ENCODE results near the gene ZFP64. TPM values are rescaled to one million over a fixed set of nuclear protein-coding genes. Genes with fewer than 3 reads are reported as not detected.

Gene ZFP64
- total RNA-seq, 1 experiment from 2014 or later, result 18.4 TPM

GRCh38 chr20:52178691-52179090 lies 12.9 kb downstream of the ZFP64 start:
- DNase-seq (ENCODE audit: low read depth, low spot score) (no peak), ATAC-seq (no peak)
- no peak for TF ChIP-seq SIN3A (IDR thresholded peaks at IDR 0.05; ENCODE audit: borderline replicate concordance, insufficient read depth, low read depth, low read length)
- no peak for TF ChIP-seq TCF7L2 (IDR thresholded peaks at IDR 0.05; ENCODE audit: low read depth, low read length)
- TF ChIP-seq, protein P1, sequence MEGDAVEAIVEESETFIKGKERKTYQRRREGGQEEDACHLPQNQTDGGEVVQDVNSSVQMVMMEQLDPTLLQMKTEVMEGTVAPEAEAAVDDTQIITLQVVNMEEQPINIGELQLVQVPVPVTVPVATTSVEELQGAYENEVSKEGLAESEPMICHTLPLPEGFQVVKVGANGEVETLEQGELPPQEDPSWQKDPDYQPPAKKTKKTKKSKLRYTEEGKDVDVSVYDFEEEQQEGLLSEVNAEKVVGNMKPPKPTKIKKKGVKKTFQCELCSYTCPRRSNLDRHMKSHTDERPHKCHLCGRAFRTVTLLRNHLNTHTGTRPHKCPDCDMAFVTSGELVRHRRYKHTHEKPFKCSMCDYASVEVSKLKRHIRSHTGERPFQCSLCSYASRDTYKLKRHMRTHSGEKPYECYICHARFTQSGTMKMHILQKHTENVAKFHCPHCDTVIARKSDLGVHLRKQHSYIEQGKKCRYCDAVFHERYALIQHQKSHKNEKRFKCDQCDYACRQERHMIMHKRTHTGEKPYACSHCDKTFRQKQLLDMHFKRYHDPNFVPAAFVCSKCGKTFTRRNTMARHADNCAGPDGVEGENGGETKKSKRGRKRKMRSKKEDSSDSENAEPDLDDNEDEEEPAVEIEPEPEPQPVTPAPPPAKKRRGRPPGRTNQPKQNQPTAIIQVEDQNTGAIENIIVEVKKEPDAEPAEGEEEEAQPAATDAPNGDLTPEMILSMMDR (IDR thresholded peaks at IDR 0.05), result no peak
- no peak for TF ChIP-seq POLR2AphosphoS5 (IDR thresholded peaks at IDR 0.05; ENCODE audit: low read depth, low read length)
- no peak for TF ChIP-seq REST (IDR thresholded peaks at IDR 0.05; ENCODE audit: insufficient read depth in 1 of 2, low read depth in 2 of 2, low read length in 1 of 2)
- no peaks in the 10 kb centered on the region for H3K27me3 ChIP-seq (ENCODE audit: control insufficient read depth, insufficient read depth, low read length)
- no peaks in the 10 kb centered on the region; the same call in 1 of the 2 replicates for H3K36me3 ChIP-seq (ENCODE audit: control insufficient read depth, insufficient read depth, low read length)
- H3K9me3 ChIP-seq (ENCODE audit: control insufficient read depth, insufficient read depth, low read depth, low read length), result no peaks in the 10 kb centered on the region
- ChIA-PET POLR2A (no interaction called here), CTCF (no interaction called here)
- H3K27ac ChIP-seq (ENCODE audit: low read length), result no peak overlapping the region
- intact Hi-C loops (cut with micrococcal nuclease; ENCODE audit: unreplicated experiment) (no loop called here), in situ Hi-C loops (cut with HindIII; ENCODE audit: low pct_unique_long_range_greater_than_20kb, low sequenced_read_pairs) (no loop called here)
- H3K4me1 ChIP-seq (ENCODE audit: control insufficient read depth, insufficient read depth, low read length), result no peaks in the 10 kb centered on the region
- BruUV-seq (replicated peaks), result no TSS peak
- no peak overlapping the region for H3K4me3 ChIP-seq (ENCODE audit: low read depth in 2 of 2, low read length in 2 of 2)

DNA sequence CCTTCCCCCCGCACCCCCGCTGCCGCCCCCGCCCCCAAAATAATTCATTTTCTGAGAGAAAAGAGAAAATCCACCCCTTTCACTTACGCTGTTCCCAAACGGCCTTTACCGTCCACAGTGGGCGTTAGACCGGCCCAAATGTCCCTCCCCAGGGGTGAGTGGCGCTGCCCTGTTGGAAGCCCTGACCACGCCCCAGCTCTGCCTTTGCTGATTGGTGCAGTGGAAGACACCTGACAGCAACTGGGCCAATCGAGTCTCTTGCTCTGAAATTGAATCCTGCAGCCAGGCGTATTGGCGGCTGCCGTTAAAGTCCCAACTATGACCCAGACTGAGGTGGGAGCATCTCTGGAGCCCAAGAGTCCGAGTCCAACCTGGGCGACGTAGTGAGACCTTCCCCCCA lies 15.7 kb downstream of the ZFP64 start:
- ChIA-PET CTCF (no interaction called here), POLR2A (no interaction called here)
- no peak for TF ChIP-seq POLR2AphosphoS5 (IDR thresholded peaks at IDR 0.05; ENCODE audit: low read depth, low read length)
- TF ChIP-seq REST (IDR thresholded peaks at IDR 0.05; ENCODE audit: insufficient read depth in 1 of 2, low read depth in 2 of 2, low read length in 1 of 2), result no peak
- no peak for TF ChIP-seq TCF7L2 (IDR thresholded peaks at IDR 0.05; ENCODE audit: low read depth, low read length)
- TF ChIP-seq, protein P1 (IDR thresholded peaks at IDR 0.05), result no peak
- TF ChIP-seq SIN3A (IDR thresholded peaks at IDR 0.05; ENCODE audit: borderline replicate concordance, insufficient read depth, low read depth, low read length), result no peak
- H3K9me3 ChIP-seq (ENCODE audit: control insufficient read depth, insufficient read depth, low read depth, low read length), result no peaks in the 10 kb centered on the region
- no peaks in the 10 kb centered on the region for H3K4me1 ChIP-seq (ENCODE audit: control insufficient read depth, insufficient read depth, low read length)
- H3K4me3 ChIP-seq (ENCODE audit: low read depth in 2 of 2, low read length in 2 of 2), result no peak overlapping the region
- DNase-seq (ENCODE audit: low read depth, low spot score) (no peak), ATAC-seq (no peak)
- no TSS peak for BruUV-seq (replicated peaks)
- H3K36me3 ChIP-seq (ENCODE audit: control insufficient read depth, insufficient read depth, low read length), result no peaks in the 10 kb centered on the region
- in situ Hi-C loops (cut with HindIII; ENCODE audit: low pct_unique_long_range_greater_than_20kb, low sequenced_read_pairs), result no loop called here
- no peaks in the 10 kb centered on the region for H3K27me3 ChIP-seq (ENCODE audit: control insufficient read depth, insufficient read depth, low read length)
- intact Hi-C loops (cut with micrococcal nuclease; ENCODE audit: unreplicated experiment), result no loop called here
- no peak overlapping the region for H3K27ac ChIP-seq (ENCODE audit: low read length)
